Left lobe of liver (tissue), 2 donors: ENCODE measurements around the gene SLC9A6. TPM values are rescaled to one million over a fixed set of nuclear protein-coding genes. Genes with fewer than 3 reads are reported as not detected.
A peak's percentile ranks its signal among the peaks of the same experiment; 100 is the strongest.
"Not testable (repeated sequence)": the region's sequence is repeated elsewhere in the genome, so short reads cannot be mapped to it uniquely, and the experiment has no call there.

Source experiments
- ATAC-seq: fragments of 200-7000 bp; cut with Tn5 transposase; one replicate; pipeline ENCODE4 v1.9.1; 2020; ENCODE audit warnings: mild to moderate bottlenecking, moderate library complexity
- DNase-seq: peaks from one replicate; pipeline ENCODE4 v3.0.0-alpha.2; 2020; ENCODE audit warnings: low spot score
- total RNA-seq: library from RNA; stranded (reverse); gene quantifications from one replicate; pipeline ENCODE4 v1.2.1, GENCODE V29; 2021
- donor health status: DM: no; HTN: no; CAD: no; lungs with moderate emphysema.
- donor health status: DM: no; HTN: yes; CAD: no.

SLC9A6 gene
- total RNA-seq, 1 donor from 2014 or later, result 3.2 TPM

DNA sequence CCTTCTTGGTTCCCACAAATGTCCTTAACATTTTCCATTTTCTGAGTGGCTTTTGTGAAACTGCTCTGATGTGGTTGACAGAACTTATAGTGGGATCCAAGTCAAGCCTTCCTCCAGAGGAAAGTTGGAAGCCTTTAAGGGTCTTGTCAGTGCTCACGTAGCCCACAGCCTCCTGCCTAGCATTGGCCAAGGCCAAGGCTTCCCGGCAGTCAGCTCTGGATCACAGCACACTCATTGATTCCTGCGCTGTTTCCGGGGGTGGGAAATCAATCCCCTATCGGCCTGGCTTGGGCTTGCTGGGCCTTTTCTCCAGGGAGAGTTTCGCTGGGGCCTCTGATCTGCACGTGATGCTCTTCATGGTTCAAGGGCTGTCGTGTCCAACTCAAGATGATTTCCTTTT lies 76.1 kb downstream of the SLC9A6 start:
- DNase-seq (no peak), ATAC-seq (no peak)

DNA sequence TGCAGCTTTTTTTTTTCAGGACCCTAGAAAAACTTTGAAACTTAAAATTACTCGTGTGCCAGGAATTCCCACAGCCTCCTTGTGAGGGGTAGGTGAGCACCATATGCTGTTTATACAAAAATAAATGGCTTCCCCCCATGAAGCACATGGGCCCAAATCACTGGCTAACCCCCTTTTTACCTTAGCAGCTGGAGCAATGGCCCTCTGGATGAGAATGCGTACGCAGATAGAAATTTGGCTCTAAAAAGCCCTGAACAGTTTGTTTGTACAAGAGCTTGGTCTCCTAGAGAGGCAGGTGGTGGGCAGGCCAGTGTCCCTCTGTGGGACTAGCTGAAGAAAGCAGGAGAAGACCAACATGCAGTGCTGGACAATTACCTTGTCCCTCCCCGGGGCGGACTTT lies 76.5 kb downstream of the SLC9A6 start:
- DNase-seq (no peak), ATAC-seq (no peak)

DNA sequence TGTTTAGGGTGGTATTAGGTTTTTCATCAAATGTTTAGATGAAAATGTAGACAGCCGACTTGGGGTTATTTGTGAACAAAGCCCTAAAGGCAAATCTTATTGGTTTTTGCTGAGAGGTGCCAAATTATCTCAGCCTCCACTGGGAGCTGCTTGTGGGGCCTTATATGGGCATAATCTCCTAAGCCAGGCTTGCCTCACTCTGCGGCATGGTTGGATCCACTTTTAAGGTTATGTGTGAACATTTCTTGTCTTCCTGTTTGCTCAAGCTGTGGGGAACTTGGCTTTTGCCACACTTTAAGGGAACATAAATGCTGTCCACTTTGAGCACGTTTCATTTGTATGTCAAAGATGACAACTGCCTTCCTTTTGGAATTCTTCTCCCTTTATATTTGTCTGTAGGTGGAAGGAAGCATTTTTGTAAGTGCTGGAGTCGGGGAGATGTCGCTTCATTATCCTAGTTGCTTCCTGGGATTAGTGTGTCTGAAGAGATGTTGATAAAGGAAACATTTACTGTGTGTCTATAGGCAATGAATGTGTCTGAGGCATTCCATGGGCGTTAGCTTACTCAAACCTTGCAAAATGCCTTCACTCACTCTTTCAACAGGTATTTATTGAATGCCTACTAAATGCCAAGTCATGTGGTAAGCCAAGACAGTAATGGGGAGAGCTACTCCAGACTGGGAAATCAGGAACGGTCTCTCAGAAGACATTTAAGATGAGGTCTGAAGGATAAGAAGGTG lies 78.3 kb downstream of the SLC9A6 start:
- ATAC-seq, result no peak
- no peak for DNase-seq

DNA sequence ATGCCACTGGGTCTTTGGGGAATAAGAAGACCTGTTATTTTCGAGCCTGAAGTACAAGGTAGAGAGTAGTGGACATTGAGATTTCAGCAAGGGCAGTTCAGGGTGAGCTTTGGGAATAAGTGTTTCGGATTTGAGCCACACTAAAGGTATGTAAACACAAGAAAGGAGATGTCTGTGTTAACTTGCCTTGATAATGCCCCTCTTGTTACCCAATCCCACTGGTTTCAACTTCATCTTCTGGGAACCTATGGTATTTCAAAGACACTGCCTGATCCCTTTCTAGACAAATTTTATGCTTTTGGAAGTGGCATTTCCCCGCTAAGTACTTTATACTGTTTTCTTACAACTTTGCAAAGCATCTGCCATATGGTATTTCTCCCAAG lies 79.4 kb downstream of the SLC9A6 start:
- ATAC-seq (no peak), DNase-seq (no peak)

DNA sequence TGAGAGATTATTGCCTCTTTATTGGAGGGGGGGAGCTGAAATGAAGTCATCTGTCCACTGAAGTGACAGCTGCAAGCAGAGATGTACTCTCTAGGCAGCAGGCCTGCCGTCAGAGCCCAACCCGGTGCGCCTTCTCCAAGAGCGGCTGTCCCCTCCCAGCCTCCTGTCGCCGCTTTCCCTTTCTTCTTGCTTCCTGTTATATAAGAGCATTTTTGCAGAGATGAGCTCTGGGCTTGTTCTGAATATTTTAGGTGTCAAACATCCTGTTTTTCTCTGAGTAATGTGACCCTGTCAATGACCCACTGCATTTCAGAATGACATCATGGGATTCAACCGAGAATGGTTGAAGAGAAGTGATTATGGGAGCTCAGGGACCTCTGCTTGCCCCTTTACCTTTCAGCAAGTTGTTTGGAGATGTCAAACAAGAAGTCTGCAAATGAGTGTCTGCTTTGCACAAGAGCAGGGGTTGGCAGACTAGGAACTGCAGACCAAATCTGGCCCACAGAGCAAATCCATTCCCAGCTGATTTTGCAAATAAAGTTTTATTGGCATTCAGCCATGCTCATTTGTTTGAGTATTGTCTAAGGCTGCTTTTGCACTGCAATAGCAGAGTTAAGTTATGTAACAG lies 79.9 kb downstream of the SLC9A6 start:
- DNase-seq, result peak; percentile 45
- ATAC-seq, result peak; percentile 72

DNA sequence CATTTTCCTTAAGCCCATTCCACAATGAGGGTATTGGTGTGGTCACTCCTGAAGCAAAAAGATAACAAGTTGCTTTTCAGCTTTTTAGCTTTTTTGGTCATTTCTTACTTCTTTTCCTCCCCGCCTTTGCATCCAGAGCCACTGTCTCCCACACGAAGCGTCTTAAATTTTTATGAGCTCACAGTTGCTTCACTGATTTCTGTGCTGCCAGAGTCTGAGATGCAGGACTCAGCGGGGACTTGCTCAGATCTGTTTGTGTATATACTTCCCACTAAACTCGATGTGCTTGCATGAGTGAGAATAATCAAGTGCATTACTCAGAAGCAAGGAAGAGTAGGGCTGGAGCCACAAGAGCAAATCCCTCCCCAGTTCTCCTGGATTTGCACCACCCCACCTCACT lies 81.9 kb downstream of the SLC9A6 start:
- no peak for ATAC-seq

DNA sequence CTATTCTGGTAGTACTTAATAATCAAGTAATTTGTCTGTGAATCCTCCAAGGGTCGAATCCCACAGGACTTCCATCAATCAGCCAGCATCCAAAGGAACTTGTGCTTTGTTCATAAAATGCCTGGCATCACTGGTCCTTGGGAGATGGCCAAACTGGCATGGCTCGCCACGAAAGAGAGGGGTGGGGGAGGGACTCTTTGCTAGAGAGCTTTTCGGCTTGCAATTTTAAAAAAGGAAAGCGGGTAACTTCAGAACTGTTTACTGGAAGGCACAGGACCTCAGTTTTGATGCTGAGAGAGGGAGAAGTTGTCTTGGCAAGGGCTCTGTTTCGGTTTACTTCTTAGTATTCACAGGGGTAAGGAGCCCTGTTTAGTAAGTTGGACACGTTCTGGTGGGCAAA lies 82.7 kb downstream of the SLC9A6 start:
- ATAC-seq (no peak), DNase-seq (no peak)

More for the DNA sequence above, 81.9 kb downstream of the SLC9A6 start:
- no peak for DNase-seq

DNA sequence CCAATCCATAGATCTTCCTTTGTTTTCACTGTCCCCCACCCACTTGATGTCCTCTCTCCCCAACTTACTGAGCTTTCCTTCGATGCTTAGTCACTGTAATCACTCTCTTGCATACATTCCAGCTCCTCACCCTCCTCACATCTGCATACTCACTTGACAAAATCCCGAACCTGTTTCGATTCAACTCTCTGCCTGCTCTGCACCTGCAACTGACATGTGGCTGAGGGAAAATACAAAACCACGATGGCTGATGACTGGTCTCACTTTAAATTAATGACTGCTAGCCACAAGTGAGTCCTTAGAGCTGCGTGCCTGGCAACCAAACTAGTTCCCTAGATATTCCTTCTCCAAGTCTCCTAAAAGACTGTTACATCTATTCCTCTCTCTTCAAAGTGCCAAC lies 91.7 kb downstream of the SLC9A6 start:
- DNase-seq, result no peak
- ATAC-seq, result no peak

DNA sequence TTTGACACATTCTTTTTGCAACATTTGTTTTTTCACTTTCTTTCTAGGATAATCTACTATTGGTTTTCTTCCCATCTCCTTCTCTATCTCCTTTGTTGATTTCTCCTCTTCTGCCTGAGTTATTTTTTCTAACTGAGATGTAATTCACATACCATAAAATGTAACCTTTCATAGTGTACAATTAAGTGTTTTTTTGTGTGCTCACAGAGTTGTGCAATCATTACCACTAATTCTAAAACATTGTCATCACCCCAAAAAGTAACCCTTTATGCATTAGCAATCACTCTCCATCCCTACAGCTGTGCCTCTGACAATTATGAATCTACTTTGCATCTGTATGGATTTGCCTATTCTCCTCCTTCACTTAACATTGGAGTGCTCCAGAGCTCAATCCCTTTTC lies 95.5 kb downstream of the SLC9A6 start:
- DNase-seq (no peak), ATAC-seq (no peak)

DNA sequence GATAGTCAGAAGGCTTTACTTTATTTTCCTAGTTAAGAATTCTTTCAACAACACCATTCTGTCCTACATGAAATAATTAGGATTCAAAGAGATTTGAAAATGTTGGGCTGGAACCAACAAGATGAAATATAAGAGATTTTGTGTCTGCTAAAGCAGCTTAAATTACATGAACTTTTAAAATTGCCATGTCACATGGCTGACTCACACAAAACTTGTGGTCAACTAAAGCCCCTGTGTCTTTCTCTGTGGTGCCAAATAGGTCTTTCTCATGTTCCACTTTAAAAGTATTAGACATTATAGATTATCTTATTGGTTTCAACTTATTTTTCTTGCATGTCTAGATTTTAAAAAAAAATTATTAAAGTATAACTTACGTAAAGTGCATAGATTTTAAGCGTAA lies 101.3 kb downstream of the SLC9A6 start:
- ATAC-seq (no peak), DNase-seq (no peak)

DNA sequence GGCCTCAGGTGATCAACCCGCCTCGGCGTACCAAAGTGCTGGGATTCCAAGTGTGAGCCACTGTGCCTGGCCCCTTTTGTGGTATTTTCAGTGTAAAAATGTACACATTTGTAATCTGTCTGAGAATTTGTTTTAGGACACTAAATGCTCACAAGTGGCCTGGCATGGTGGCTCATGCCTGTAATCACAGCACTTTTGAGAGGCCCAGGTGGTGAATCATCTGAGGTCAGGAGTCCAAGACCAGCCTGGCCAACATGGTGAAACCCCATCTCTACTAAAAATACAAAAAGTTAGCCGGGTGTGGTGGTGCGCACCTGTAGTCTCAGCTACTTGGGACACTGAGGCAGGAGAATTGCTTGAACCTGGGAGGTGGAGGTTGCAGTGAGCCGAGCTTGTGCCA lies 106.7 kb downstream of the SLC9A6 start:
- DNase-seq, ATAC-seq: not testable (repeated sequence)

DNA sequence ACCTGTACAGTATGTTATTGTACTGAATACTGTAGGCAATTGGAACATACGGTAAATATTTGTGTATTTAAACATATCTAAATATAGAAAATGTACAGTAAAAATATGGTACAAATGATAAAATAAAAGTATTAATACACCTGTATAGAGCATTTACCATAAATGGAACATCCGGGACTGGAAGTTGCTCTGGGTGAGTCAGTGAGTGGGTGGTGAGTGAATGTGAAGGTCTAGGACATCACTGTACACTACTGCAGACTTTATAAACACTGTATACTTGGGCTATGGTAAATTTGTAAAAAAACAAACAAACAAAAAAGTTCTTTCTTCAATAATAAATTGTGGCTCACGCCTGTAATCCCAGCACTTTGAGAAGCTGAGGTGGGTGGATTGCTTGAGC lies 109.7 kb downstream of the SLC9A6 start:
- DNase-seq, result no peak

More for the DNA sequence above, 109.7 kb downstream of the SLC9A6 start:
- no peak for ATAC-seq

Other genes with a start within 250 kb of the SLC9A6 start
- not detected for gene CT45A3, start 217.2 kb upstream of the SLC9A6 start, total RNA-seq
- not detected for gene CT45A5, start 199.9 kb upstream of the SLC9A6 start, total RNA-seq
- gene CT45A6, start 182.6 kb upstream of the SLC9A6 start, total RNA-seq, result not detected
- not detected for gene CT45A2, start 165.4 kb upstream of the SLC9A6 start, total RNA-seq
- not detected for gene CT45A7, start 148.2 kb upstream of the SLC9A6 start, total RNA-seq
- not detected for gene CT45A8, start 130.9 kb upstream of the SLC9A6 start, total RNA-seq
- not detected for gene CT45A9, start 113.6 kb upstream of the SLC9A6 start, total RNA-seq
- gene CT45A10, start 92.0 kb upstream of the SLC9A6 start, total RNA-seq, result 0.45 TPM
- gene SAGE1, start 91.7 kb upstream of the SLC9A6 start, total RNA-seq, result not detected
- 4.7 TPM for gene MMGT1, start 11.4 kb upstream of the SLC9A6 start, total RNA-seq
- 10.6 TPM for gene FHL1, start 162.1 kb downstream of the SLC9A6 start, total RNA-seq